ENCODE data around the gene TRIM26.
"Not testable (repeated sequence)": the region's sequence is repeated elsewhere in the genome, so short reads cannot be mapped to it uniquely, and the experiment has no call there.

Gene TRIM26

DNA sequence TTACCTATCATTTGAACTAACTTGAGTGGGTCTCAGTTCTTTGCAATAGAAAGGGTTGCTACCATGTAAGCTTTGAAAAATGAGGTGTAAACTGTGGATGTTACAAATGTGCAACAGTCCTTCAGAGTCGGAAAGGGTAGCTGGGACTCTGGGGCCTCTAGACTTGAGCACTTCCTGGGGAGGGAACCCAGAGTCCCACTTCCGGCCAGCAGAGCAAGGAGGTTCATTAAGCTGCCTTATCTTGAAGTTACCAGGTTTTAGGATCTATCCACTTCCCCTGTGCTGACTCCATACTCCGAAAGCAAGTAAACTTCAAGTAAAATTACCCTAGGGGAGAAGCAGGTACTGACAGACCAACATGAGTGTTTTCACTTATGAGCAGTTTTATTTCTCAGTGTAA lies 61.6 kb downstream of the TRIM26 start:
- no peak for FAIRE-seq

- no peak for FAIRE-seq
Observed at GRCh38 chr6:30150671-30151395, 62.4 kb downstream of the TRIM26 start.

DNA sequence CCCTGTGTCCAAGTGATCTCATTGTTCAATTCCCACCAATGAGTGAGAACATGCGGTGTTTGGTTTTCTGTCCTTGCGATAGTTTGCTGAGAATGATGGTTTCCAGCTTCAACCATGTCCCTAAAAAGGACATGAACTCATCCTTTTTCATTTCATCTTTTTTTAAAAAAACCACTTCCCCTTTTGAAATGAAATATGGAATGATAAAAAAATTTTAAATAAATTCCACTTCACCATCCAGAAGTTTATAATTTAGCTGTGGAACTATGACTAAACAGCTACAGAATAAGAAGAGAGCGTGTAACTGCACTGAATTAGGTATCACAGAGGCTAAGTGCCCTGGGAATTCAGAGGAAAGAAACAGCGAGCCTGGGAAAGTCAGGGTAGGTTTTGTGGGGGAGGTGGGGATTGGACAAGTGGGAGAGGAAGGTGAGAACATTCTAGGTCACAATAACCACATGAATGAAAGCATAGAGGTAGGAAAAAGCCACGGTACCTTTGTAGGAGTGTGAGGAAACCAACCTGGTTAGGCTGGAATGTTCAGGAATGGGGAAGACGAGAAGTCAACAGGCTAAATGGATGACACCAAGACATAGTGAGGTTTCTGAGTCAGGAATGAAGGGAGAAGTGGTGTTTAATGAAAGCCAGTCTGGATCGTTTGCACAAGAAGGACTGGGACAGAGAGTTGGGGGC lies 63.2 kb downstream of the TRIM26 start:
- no peak for FAIRE-seq

DNA sequence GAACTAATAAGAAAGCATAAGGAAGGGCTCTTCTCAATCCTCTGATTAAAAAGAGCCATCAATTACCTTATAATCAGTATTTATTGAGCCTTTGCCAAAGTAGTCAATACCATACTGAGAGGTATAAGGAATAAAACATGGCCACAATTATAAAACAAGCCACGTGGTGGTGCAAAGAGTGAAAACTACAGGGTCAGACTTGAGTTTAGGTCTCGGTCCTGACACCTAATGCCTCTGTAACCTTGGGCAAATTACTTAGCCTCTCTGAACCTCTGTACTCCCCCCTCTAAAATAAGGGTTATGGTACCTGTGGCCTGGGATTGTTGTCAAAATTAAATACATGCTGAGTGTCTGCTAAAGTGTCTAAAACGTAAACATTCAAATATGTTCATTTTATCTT lies 64.0 kb downstream of the TRIM26 start:
- no peak for FAIRE-seq

GRCh38 chr6:30147096-30147495 lies 66.1 kb downstream of the TRIM26 start:
- FAIRE-seq: no peak

DNA sequence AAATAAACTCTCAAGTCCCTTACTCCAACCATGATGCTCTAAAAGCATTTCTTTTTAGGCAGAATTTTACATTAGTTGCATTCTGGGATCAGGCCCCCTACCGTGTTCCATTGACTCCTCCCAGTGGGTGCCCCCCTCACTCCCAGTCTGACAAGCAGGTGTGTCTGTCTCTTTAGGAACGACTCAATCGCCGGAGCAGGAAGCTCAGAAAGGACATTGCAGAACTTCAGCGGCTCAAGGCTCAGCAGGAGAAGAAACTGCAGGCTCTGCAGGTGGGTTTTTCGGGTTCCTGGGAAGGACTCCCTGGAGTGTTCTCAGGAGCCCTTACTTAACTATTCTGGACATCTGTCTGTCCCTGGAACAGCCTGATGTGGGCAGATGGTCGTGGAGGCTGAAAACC lies 67.4 kb downstream of the TRIM26 start:
- no peak for FAIRE-seq

DNA sequence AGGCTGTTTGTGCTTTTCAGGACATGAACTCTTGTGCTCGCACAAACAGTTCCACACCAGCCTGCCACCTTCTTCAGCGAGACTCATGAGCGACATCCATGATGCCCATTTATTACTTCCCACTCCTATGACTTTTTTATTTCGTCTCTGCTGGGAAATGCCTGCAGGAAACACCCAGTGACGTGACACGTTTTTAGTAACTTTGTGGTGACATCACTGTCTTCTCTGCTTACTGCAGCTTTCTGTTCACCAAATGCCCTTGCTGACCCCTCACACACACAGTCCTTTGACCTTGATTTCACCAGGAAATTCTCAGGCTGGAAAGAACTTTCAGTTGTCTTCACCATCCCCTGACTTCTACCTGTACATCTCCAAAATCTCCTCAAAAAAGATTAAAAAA lies 68.4 kb downstream of the TRIM26 start:
- FAIRE-seq: no peak

DNA sequence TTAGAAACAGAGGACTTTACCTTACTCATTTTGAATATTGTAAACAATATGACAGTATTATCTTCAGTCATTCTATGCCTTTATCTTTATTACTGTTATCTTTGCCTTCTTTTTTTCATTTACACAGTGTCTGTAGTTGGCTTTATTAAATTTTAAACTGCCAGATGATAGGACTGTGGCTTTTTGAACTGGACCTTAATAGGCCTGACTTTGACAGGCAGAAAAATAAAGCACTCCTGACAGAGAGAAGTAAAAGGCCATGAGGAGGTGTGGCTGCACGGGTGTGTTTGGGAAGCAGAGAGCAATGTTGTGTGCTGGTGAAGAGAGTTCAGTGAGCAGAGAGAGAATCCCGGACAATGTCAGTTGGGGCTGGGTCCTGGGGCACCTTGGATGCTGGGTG lies 69.4 kb downstream of the TRIM26 start:
- no peak for FAIRE-seq

GRCh38 chr6:30142665-30143064 lies 70.5 kb downstream of the TRIM26 start:
- no peak for FAIRE-seq

DNA sequence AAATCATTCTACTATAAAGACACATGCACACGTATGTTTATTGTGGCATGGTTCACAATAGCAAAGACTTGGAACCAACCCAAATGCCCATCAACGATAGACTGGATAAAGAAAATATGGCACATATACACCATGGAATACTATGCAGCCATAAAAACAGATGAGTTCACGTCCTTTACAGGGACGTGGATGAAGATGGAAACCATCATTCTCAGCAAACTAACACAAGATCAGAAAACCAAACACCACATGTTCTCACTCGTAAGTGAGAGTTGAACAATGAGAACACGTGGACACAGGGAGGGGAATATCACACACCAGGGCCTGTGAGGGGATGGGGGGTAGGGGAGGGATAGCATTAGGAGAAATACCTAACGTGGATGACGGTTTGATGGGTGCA lies 73.0 kb downstream of the TRIM26 start:
- FAIRE-seq: not testable (repeated sequence)

- no peak for FAIRE-seq
Observed at GRCh38 chr6:30136570-30137286, 76.5 kb downstream of the TRIM26 start.

- FAIRE-seq: no peak
Observed at GRCh38 chr6:30135757-30136156, 77.4 kb downstream of the TRIM26 start, which contains the start of gene TRIM40. TSS of gene TRIM40 (plus strand) at chr6:30136140. CDS start at chr6:30137037, 897 bp downstream.

DNA sequence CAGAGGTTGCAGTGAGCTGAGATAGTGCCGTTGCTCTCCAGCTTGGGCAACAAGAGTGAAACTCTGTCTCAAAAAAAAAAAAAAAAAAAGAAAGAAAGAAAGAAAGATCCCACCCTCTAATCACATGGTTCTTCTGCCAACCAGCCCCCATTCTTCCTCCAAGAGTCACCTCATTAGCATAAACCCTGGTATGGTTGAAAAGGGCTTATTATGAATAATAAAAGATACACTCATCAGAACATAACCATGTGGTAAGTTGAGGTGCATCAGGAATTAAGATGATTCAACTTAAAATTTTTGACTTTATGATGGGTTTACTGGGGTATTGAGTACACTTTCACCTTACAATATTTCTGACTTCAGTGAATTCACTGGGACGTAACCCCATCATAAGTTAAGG lies 78.1 kb downstream of the TRIM26 start:
- no peak for FAIRE-seq
